Mesendoderm (in vitro differentiated cells): ENCODE results near the gene CALM3.

Experiments
- DNase-seq: peaks from one replicate; pipeline ENCODE4 v3.0.0; 2013
- H2AK5ac ChIP-seq: 2 replicates; pipeline ENCODE4 v1.6.1; 2013; ENCODE audit warnings: low read length, inconsistent platforms
- H2BK120ac ChIP-seq: 2 replicates; pipeline ENCODE4 v1.6.1; 2013; ENCODE audit warnings: low read depth, mild to moderate bottlenecking, low read length, moderate library complexity, mixed read lengths
- H2BK15ac ChIP-seq: replicated peaks from 2 replicates; pipeline ENCODE4 v1.6.1; 2013; ENCODE audit warnings: low read depth, mild to moderate bottlenecking, moderate library complexity
- H2BK5ac ChIP-seq: 2 replicates; pipeline ENCODE4 v1.6.1; 2013; ENCODE audit warnings: low read length, inconsistent platforms
- H3K18ac ChIP-seq: 2 replicates; pipeline ENCODE4 v1.6.1; 2013; ENCODE audit warnings: mild to moderate bottlenecking, low read length, mixed read lengths
- H3K23ac ChIP-seq: one replicate; pipeline ENCODE4 v1.6.1; 2013; ENCODE audit warnings: low read length
- H3K27ac ChIP-seq: 2 replicates; pipeline ENCODE4 v1.5.1; 2013; ENCODE audit warnings: low read depth, mild to moderate bottlenecking, inconsistent platforms, low read length, moderate library complexity
- H3K27me3 ChIP-seq: 2 replicates; pipeline ENCODE4 v1.6.1; 2013; ENCODE audit warnings: low read length, control low read depth, mild to moderate bottlenecking, inconsistent platforms; ENCODE audit not compliant: insufficient read depth, poor library complexity
- H3K36me3 ChIP-seq: 2 replicates; pipeline ENCODE4 v1.6.1; 2013; ENCODE audit warnings: low read length, inconsistent platforms; ENCODE audit not compliant: control insufficient read depth, insufficient read depth
- H3K4ac ChIP-seq: one replicate; pipeline ENCODE4 v1.6.1; 2013; ENCODE audit warnings: low read depth, mild to moderate bottlenecking, low read length, moderate library complexity
- H3K4me1 ChIP-seq: 2 replicates; pipeline ENCODE4 v1.6.1; 2013; ENCODE audit warnings: low read depth, low read length, inconsistent platforms; ENCODE audit not compliant: control insufficient read depth
- H3K4me2 ChIP-seq: 2 replicates; pipeline ENCODE4 v1.6.1; 2013; ENCODE audit warnings: low read length
- H3K4me3 ChIP-seq: 2 replicates; pipeline ENCODE4 v1.5.1; 2013; ENCODE audit warnings: mild to moderate bottlenecking, low read length
- H3K56ac ChIP-seq: one replicate; pipeline ENCODE4 v1.6.1; 2013; ENCODE audit warnings: low read length
- H3K79me1 ChIP-seq: 2 replicates; pipeline ENCODE4 v1.6.1; 2013; ENCODE audit warnings: low read length, inconsistent platforms
- H3K79me2 ChIP-seq: 2 replicates; pipeline ENCODE4 v1.6.1; 2013; ENCODE audit warnings: mild to moderate bottlenecking, low read length; ENCODE audit not compliant: control insufficient read depth, insufficient read depth
- H3K9ac ChIP-seq: 2 replicates; pipeline ENCODE4 v1.6.1; 2013; ENCODE audit warnings: low read length, inconsistent platforms
- H4K5ac ChIP-seq: one replicate; pipeline ENCODE4 v1.6.1; 2013; ENCODE audit warnings: low read length
- H4K8ac ChIP-seq: one replicate; pipeline ENCODE4 v1.6.1; 2013; ENCODE audit warnings: low read depth, mild to moderate bottlenecking, control low read depth, low read length, moderate library complexity
- WGBS: extraction: QIAGEN DNeasy Blood & Tissue Kit; methylation state at CpG from one replicate; pipeline ENCODE4 v1.1.7; 2013; ENCODE audit warnings: low lambda C conversion rate, missing lambda C conversion rate; ENCODE audit not compliant: insufficient coverage; ENCODE audit errors: extremely low coverage; 5-methylcytosine and 5-hydroxymethylcytosine counted together

The CALM3 gene

GRCh38 chr19:46644720-46645119, 43.6 kb downstream of the CALM3 start:
- no peaks in the 10 kb centered on the region for H3K36me3 ChIP-seq
- no peak overlapping the region for H3K4ac ChIP-seq
- H2BK15ac ChIP-seq = no peak overlapping the region
- peaks cover 2% of the 10 kb centered on the region for H3K4me1 ChIP-seq
- no peaks in the 10 kb centered on the region for H3K79me1 ChIP-seq
- H3K79me2 ChIP-seq = no peaks in the 10 kb centered on the region
- no peak overlapping the region for H3K23ac ChIP-seq
- H2AK5ac ChIP-seq = no peak overlapping the region
- H2BK5ac ChIP-seq = no peak overlapping the region
- WGBS = no CpG with 5 or more reads among the region's 3 CpGs
- no peak overlapping the region for H4K5ac ChIP-seq
- no peak overlapping the region for H3K27ac ChIP-seq
- peaks cover 29% of the 10 kb centered on the region for H3K27me3 ChIP-seq
- H4K8ac ChIP-seq = no peak overlapping the region
- H3K4me2 ChIP-seq = no peak overlapping the region
- H2BK120ac ChIP-seq = no peak overlapping the region
- H3K4me3 ChIP-seq = no peak overlapping the region
- H3K9ac ChIP-seq = no peak overlapping the region
- no peak for DNase-seq
- H3K18ac ChIP-seq = no peak overlapping the region
- no peak overlapping the region for H3K56ac ChIP-seq

GRCh38 chr19:46646402-46646801, 45.3 kb downstream of the CALM3 start:
- H3K4me3 ChIP-seq = no peak overlapping the region
- peaks cover 36% of the 10 kb centered on the region for H3K27me3 ChIP-seq
- H3K4me1 ChIP-seq = no peaks in the 10 kb centered on the region
- no peaks in the 10 kb centered on the region for H3K79me2 ChIP-seq
- DNase-seq = no peak
- no peaks in the 10 kb centered on the region for H3K36me3 ChIP-seq
- H2BK120ac ChIP-seq = no peak overlapping the region
- no CpG with 5 or more reads among the region's 3 CpGs for WGBS
- H3K18ac ChIP-seq = no peak overlapping the region
- H2AK5ac ChIP-seq = no peak overlapping the region
- H3K4me2 ChIP-seq = no peak overlapping the region
- no peaks in the 10 kb centered on the region for H3K79me1 ChIP-seq
- no peak overlapping the region for H2BK15ac ChIP-seq
- H3K23ac ChIP-seq = no peak overlapping the region
- no peak overlapping the region for H3K27ac ChIP-seq
- H2BK5ac ChIP-seq = no peak overlapping the region
- H3K9ac ChIP-seq = no peak overlapping the region
- H3K56ac ChIP-seq = no peak overlapping the region
- no peak overlapping the region for H4K5ac ChIP-seq
- H4K8ac ChIP-seq = no peak overlapping the region
- H3K4ac ChIP-seq = no peak overlapping the region

- Histone ChIP-seq H3K9ac (no peak overlapping the region), H3K4me1 (no peaks in the 10 kb centered on the region), H3K27ac (no peak overlapping the region), H4K8ac (no peak overlapping the region), H3K79me2 (no peaks in the 10 kb centered on the region), H3K4ac (no peak overlapping the region), H3K4me3 (no peak overlapping the region), H2BK5ac (no peak overlapping the region), H3K27me3 (peaks cover 36% of the 10 kb centered on the region), H3K18ac (no peak overlapping the region), H3K56ac (no peak overlapping the region), H3K23ac (no peak overlapping the region), H3K79me1 (no peaks in the 10 kb centered on the region), H2BK15ac (no peak overlapping the region), H2AK5ac (no peak overlapping the region), H2BK120ac (no peak overlapping the region), H3K36me3 (no peaks in the 10 kb centered on the region), H4K5ac (no peak overlapping the region), H3K4me2 (no peak overlapping the region)
- WGBS = no CpG with 5 or more reads among the region's 63 CpGs
- DNase-seq = no peak
Observed at GRCh38 chr19:46648060-46648960, 47.2 kb downstream of the CALM3 start.

- H2AK5ac ChIP-seq = no peak overlapping the region
- no CpG with 5 or more reads among the region's 144 CpGs for WGBS
- no peaks in the 10 kb centered on the region for H3K79me1 ChIP-seq
- H2BK15ac ChIP-seq = no peak overlapping the region
- no peaks in the 10 kb centered on the region for H3K79me2 ChIP-seq
- H4K8ac ChIP-seq = no peak overlapping the region
- no peak overlapping the region for H2BK120ac ChIP-seq
- H3K4ac ChIP-seq = no peak overlapping the region
- DNase-seq = no peak
- H2BK5ac ChIP-seq = no peak overlapping the region
- H3K9ac ChIP-seq = no peak overlapping the region
- H3K4me2 ChIP-seq = no peak overlapping the region
- no peak overlapping the region for H3K18ac ChIP-seq
- no peak overlapping the region for H3K4me3 ChIP-seq
- no peak overlapping the region for H3K27ac ChIP-seq
- no peak overlapping the region for H3K23ac ChIP-seq
- H3K36me3 ChIP-seq = no peaks in the 10 kb centered on the region
- peaks cover 36% of the 10 kb centered on the region for H3K27me3 ChIP-seq
- H3K56ac ChIP-seq = no peak overlapping the region
- H4K5ac ChIP-seq = no peak overlapping the region
- H3K4me1 ChIP-seq = no peaks in the 10 kb centered on the region
Observed at GRCh38 chr19:46648961-46649960, 48.1 kb downstream of the CALM3 start.

- no peak overlapping the region for H2AK5ac ChIP-seq
- H3K79me2 ChIP-seq = no peaks in the 10 kb centered on the region
- no peak overlapping the region for H3K27ac ChIP-seq
- H4K8ac ChIP-seq = no peak overlapping the region
- no peaks in the 10 kb centered on the region for H3K79me1 ChIP-seq
- H3K9ac ChIP-seq = no peak overlapping the region
- no peak for DNase-seq
- no CpG with 5 or more reads among the region's 7 CpGs for WGBS
- no peak overlapping the region for H4K5ac ChIP-seq
- no peak overlapping the region for H3K4me3 ChIP-seq
- no peaks in the 10 kb centered on the region for H3K4me1 ChIP-seq
- no peak overlapping the region for H2BK5ac ChIP-seq
- no peak overlapping the region for H3K18ac ChIP-seq
- no peak overlapping the region for H3K4me2 ChIP-seq
- no peak overlapping the region for H2BK15ac ChIP-seq
- H3K56ac ChIP-seq = no peak overlapping the region
- no peak overlapping the region for H2BK120ac ChIP-seq
- H3K4ac ChIP-seq = no peak overlapping the region
- no peak overlapping the region for H3K23ac ChIP-seq
- H3K36me3 ChIP-seq = no peaks in the 10 kb centered on the region
- peaks cover 36% of the 10 kb centered on the region for H3K27me3 ChIP-seq
Observed at GRCh38 chr19:46650445-46650844, 49.3 kb downstream of the CALM3 start.
